A673 (cell line): ENCODE results near the gene SLC35D2.

Experiments
- CTCF ChIP-seq: fragments of 300-800, 200-600 bp; sonication (generic); conservative IDR thresholded peaks from 2 replicates; pipeline ENCODE4 v1.5.1; 2017; ENCODE audit warnings: low read depth, mild to moderate bottlenecking, antibody characterized with exemption, low read length, moderate library complexity, mixed read lengths
- EZH2 ChIP-seq: fragments of 200-600 bp; sonication (generic); IDR thresholded peaks from 2 replicates; pipeline ENCODE4 v1.6.1; 2017; ENCODE audit warnings: borderline replicate concordance, low read depth, mild to moderate bottlenecking, mixed read lengths, antibody characterized with exemption, low read length; ENCODE audit not compliant: poor library complexity, severe bottlenecking

GRCh38 chr9:96360976-96361375 is 22.5 kb downstream of the SLC35D2 start:
- TF ChIP-seq EZH2 = no peak
- TF ChIP-seq CTCF = no peak
